Caco-2 (cell line): ENCODE results near the gene SCN7A. TPM values are rescaled to one million over a fixed set of nuclear protein-coding genes. Genes with fewer than 3 reads are reported as not detected.
A peak's percentile ranks its signal among the peaks of the same experiment; 100 is the strongest.

Source experiments
- BruUV-seq: library from RNA; stranded (reverse); fragments of 400-500 nt; replicated peaks from 2 replicates; lab custom pipeline; 2021; lab: Mats Ljungman, UMichigan
- CTCF ChIA-PET: fragments of 300-600 bp; sonication (Branson Sonifier 250); formaldehyde crosslinking; loops from one replicate; lab custom pipeline; 2022; ENCODE audit warnings: antibody characterized with exemption; lab: Charles Lee
- POLR2A ChIA-PET: fragments of 300-600 bp; sonication (Branson Sonifier 250); formaldehyde crosslinking; loops from one replicate; lab custom pipeline; 2022; ENCODE audit warnings: antibody characterized with exemption; lab: Charles Lee
- DNase-seq, 2 experiments: peaks; one replicate each; pipeline versions ENCODE4 v3.0.0 to v3.0.0-alpha.2; 2020 to 2022
- H3K27me3 ChIP-seq: replicated peaks from 2 replicates; pipeline ENCODE4 v1.6.0; 2011; ENCODE audit warnings: low read length; ENCODE audit not compliant: control insufficient read depth, insufficient read depth
- H3K36me3 ChIP-seq: 2 replicates; pipeline ENCODE4 v1.5.1; 2011; ENCODE audit warnings: low read length; ENCODE audit not compliant: control insufficient read depth, insufficient read depth
- H3K4me1 ChIP-seq: fragments of 250-450 bp; sonication (Bioruptor Pico); 2 replicates; pipeline ENCODE4 v1.5.1; 2020; ENCODE audit warnings: mild to moderate bottlenecking
- H3K4me3 ChIP-seq: 2 replicates; pipeline ENCODE4 v1.5.1; 2011; ENCODE audit warnings: low read depth, mild to moderate bottlenecking, control low read depth, low read length
- H3K9me3 ChIP-seq: fragments of 250-450 bp; sonication (Bioruptor Pico); 2 replicates; pipeline ENCODE4 v1.5.1; 2020; ENCODE audit warnings: mild to moderate bottlenecking, moderate library complexity
- H3K27ac Mint-ChIP-seq: one replicate; pipeline ENCODE4 v1.8.0; 2022; ENCODE audit warnings: mixed read lengths; ENCODE audit not compliant: unreplicated experiment
- H3K27me3 Mint-ChIP-seq: one replicate; pipeline ENCODE4 v1.8.0; 2022; ENCODE audit warnings: mixed read lengths; ENCODE audit not compliant: insufficient read depth, unreplicated experiment
- H3K36me3 Mint-ChIP-seq: one replicate; pipeline ENCODE4 v1.8.0; 2022; ENCODE audit warnings: mild to moderate bottlenecking, mixed read lengths; ENCODE audit not compliant: insufficient read depth, unreplicated experiment
- H3K4me1 Mint-ChIP-seq: one replicate; pipeline ENCODE4 v1.8.0; 2022; ENCODE audit warnings: low read depth, mixed read lengths; ENCODE audit not compliant: unreplicated experiment
- H3K4me3 Mint-ChIP-seq: one replicate; pipeline ENCODE4 v1.8.0; 2022; ENCODE audit warnings: mild to moderate bottlenecking, moderate library complexity, mixed read lengths; ENCODE audit not compliant: unreplicated experiment
- H3K9me3 Mint-ChIP-seq: one replicate; pipeline ENCODE4 v1.8.0; 2022; ENCODE audit warnings: mixed read lengths; ENCODE audit not compliant: unreplicated experiment
- intact Hi-C: fragments of 100-400 bp; cut with micrococcal nuclease; formaldehyde crosslinking; loops from one replicate; pipeline ENCODE4 v1.10.0; 2022; ENCODE audit not compliant: unreplicated experiment
- total RNA-seq: library from RNA; stranded (reverse); gene quantifications from 2 replicates; pipeline ENCODE4 v1.2.3, GENCODE V29; 2022
- TF ChIP-seq, protein P1 (sequence below), 2 experiments: fragments of 200-600 bp in 1 of 2; IDR thresholded peaks; 1 replicate in 1 of 2; 2 replicates in 1 of 2; pipeline versions ENCODE4 v1.5.1 to v1.8.0; 2011 to 2022; ENCODE audit warnings: antibody characterized with exemption in 1 of 2, control low read depth in 1 of 2, inconsistent platforms in 1 of 2, low read depth in 1 of 2, low read length in 1 of 2, mild to moderate bottlenecking in 1 of 2, moderate library complexity in 1 of 2; ENCODE audit not compliant: insufficient read depth in 1 of 2, severe bottlenecking in 1 of 2, unreplicated experiment in 1 of 2

SCN7A gene
- total RNA-seq, 1 experiment from 2014 or later = 0.27 TPM

DNA sequence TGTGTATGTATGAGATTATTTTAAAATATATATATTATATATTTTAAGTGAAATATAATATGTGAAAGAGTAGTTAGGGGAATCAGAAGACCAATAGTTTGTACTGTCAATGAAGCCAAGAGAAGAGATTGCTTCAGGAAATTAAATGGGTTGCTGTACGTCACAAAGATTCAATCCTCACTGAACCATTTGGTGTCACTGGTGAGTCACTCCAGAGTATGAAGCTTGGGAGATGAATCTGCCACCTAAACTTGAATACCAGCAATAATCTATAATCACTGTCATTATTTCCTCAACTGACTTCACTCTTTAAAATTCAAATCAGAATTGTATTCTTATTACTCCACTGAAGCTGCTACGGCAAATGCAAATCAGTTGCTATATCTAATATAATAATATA is 76.4 kb downstream of the SCN7A start:
- H3K4me3 Mint-ChIP-seq = no peak overlapping the region
- no peak overlapping the region for H3K4me3 ChIP-seq
- no peaks in the 10 kb centered on the region for H3K4me1 ChIP-seq
- no peaks in the 10 kb centered on the region for H3K9me3 ChIP-seq
- no peaks in the 10 kb centered on the region for H3K9me3 Mint-ChIP-seq
- no peaks in the 10 kb centered on the region for H3K36me3 Mint-ChIP-seq
- H3K36me3 ChIP-seq = no peaks in the 10 kb centered on the region
- no TSS peak for BruUV-seq
- ChIA-PET CTCF (no interaction called here), POLR2A (no interaction called here)
- no peak overlapping the region for H3K27ac Mint-ChIP-seq
- no peaks in the 10 kb centered on the region for H3K4me1 Mint-ChIP-seq
- intact Hi-C loops = loop anchor here (2.0 to 10.0 kb wide), 3 partner anchors 33 to 363 kb away; no protein-coding TSS in a partner anchor
- TF ChIP-seq, protein P1, sequence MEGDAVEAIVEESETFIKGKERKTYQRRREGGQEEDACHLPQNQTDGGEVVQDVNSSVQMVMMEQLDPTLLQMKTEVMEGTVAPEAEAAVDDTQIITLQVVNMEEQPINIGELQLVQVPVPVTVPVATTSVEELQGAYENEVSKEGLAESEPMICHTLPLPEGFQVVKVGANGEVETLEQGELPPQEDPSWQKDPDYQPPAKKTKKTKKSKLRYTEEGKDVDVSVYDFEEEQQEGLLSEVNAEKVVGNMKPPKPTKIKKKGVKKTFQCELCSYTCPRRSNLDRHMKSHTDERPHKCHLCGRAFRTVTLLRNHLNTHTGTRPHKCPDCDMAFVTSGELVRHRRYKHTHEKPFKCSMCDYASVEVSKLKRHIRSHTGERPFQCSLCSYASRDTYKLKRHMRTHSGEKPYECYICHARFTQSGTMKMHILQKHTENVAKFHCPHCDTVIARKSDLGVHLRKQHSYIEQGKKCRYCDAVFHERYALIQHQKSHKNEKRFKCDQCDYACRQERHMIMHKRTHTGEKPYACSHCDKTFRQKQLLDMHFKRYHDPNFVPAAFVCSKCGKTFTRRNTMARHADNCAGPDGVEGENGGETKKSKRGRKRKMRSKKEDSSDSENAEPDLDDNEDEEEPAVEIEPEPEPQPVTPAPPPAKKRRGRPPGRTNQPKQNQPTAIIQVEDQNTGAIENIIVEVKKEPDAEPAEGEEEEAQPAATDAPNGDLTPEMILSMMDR (IDR thresholded peaks at IDR 0.05; ENCODE audit: insufficient read depth in 1 of 2, low read depth in 1 of 2, low read length in 1 of 2, severe bottlenecking in 1 of 2, unreplicated experiment in 1 of 2) = peak in 1 of 2 experiments; percentile 36
- peak in 1 of 2 experiments; percentile 19 for DNase-seq
- H3K27me3 ChIP-seq = no peaks in the 10 kb centered on the region
- H3K27me3 Mint-ChIP-seq = peaks cover 4% of the 10 kb centered on the region

DNA sequence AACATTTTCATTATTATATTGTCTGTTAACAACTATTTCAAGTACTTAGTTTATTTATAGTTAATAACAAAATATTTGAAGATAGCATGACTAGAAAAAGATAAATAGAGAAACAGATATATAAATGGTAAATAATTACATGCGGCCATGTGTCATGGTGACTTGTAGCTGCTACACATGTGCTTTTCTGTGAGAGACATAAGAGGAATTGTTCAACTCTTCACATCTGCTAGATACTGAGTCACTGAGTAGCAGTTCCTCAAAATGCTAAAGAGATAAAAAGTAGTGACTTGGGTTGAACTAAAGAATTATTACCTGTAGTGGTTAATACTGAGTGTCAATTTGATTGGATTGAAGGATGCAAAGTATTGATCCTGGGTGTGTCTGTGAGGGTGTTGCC is 80.8 kb downstream of the SCN7A start:
- H3K4me3 Mint-ChIP-seq = no peak overlapping the region
- POLR2A ChIA-PET = no interaction called here
- H3K4me1 Mint-ChIP-seq = no peaks in the 10 kb centered on the region
- TF ChIP-seq, protein P1 (IDR thresholded peaks at IDR 0.05; ENCODE audit: insufficient read depth in 1 of 2, low read depth in 1 of 2, low read length in 1 of 2, severe bottlenecking in 1 of 2, unreplicated experiment in 1 of 2) = no peak
- Histone ChIP-seq H3K36me3 (no peaks in the 10 kb centered on the region), H3K9me3 (no peaks in the 10 kb centered on the region), H3K4me3 (no peak overlapping the region), H3K27me3 (no peaks in the 10 kb centered on the region), H3K4me1 (no peaks in the 10 kb centered on the region)
- CTCF ChIA-PET = no interaction called here
- H3K27ac Mint-ChIP-seq = no peak overlapping the region
- DNase-seq = no peak
- H3K36me3 Mint-ChIP-seq = no peaks in the 10 kb centered on the region
- no TSS peak for BruUV-seq
- no peaks in the 10 kb centered on the region for H3K9me3 Mint-ChIP-seq
- H3K27me3 Mint-ChIP-seq = peaks cover 5% of the 10 kb centered on the region
- intact Hi-C loops = loop anchor here (10.0 kb wide), 1 partner anchor 358 kb away; no protein-coding TSS in a partner anchor

DNA sequence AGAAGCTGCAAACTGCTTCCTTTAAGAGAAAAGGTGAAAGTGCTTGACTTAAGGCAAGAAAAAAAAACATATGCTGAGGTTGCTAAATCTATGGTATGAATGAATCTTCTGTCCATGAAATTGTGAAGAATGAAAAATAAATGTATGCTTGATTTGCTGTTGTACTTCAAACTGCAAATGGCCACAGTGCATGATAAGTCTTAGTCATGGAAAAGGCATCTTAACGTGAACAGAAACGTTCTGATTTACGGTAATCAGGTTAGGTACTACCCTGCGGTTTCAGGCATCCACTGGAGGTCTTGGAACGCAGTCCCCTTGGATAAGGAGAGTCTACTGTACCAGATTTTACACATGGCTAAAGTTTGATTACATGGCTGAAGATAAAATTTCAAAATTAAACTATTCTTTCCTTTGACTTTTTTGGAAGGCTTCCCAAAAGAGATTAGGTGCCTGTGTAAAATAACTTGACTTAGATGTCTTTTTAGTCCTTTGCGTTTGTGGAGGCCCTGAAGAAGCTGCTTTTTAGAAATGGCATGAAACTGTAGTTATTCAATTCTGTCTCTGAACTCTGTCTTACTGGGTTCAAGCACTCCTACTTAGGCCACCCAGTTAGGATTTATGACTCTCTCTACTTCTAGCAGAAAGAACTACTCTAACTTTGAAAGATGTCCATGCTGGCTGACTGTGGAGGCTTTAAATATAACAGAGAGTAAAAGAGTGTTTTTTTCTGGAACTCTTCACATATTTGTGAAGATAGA is 82.4 kb downstream of the SCN7A start:
- Mint-ChIP-seq H3K4me1 (no peaks in the 10 kb centered on the region), H3K9me3 (no peaks in the 10 kb centered on the region), H3K4me3 (no peak overlapping the region), H3K27me3 (peaks cover 7% of the 10 kb centered on the region), H3K27ac (no peak overlapping the region), H3K36me3 (no peaks in the 10 kb centered on the region)
- Histone ChIP-seq H3K9me3 (no peaks in the 10 kb centered on the region), H3K4me3 (no peak overlapping the region), H3K36me3 (no peaks in the 10 kb centered on the region), H3K27me3 (no peaks in the 10 kb centered on the region), H3K4me1 (no peaks in the 10 kb centered on the region)
- no TSS peak for BruUV-seq
- intact Hi-C loops = loop anchor here (10.0 kb wide), 1 partner anchor 357 kb away; no protein-coding TSS in a partner anchor
- ChIA-PET CTCF (no interaction called here), POLR2A (no interaction called here)
- DNase-seq = no peak
- TF ChIP-seq, protein P1 (IDR thresholded peaks at IDR 0.05; ENCODE audit: insufficient read depth in 1 of 2, low read depth in 1 of 2, low read length in 1 of 2, severe bottlenecking in 1 of 2, unreplicated experiment in 1 of 2) = no peak
